NK-92 treated with Interleukin-12 subunit alpha and Interleukin-12 subunit beta, amount 100 ng/mL, for 24 hours (cell line): ENCODE data around the gene PITPNB.

Experiments used
- DNase-seq: peaks from one replicate; lab custom pipeline; 2025; lab: John Stamatoyannopoulos, UW

Gene PITPNB

DNA sequence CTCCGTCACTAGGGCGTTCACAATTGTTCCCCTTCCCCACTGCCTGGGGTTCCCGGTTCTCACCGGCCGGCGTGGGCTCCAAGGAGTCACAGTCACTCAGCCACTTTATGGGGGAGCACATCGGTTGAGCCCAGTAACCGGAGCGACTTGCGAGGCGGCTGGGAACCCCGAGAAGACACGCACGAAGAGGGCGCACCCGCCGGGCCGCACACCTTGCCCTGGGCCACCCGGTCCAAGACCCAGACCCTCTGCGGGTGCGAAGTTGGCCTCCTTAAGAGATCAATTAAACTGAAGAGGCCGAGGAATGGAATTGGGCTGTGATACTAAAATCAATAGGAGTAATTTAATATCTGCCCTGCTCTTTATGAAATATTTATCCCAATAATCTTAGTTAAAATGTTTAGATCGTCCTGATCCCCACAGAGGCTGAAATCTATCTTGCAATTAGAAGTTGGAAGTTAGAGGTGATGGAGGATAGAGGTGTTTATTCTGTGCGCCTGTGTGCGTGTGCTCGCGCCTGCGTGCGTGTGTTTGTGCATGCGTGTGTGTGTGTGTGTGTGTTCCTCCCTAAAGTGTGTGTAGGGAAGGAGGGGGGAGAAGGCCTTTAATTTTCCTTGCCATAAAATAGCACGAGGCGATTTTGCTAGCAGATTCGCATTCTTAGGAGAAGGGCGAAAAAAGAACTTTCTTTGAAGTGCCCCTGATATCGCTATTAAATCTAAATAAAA is 116.5 kb downstream of the PITPNB start:
- DNase-seq, result no peak
